Measurements from ENCODE around the gene ADARB2.
"Not testable (repeated sequence)": the region's sequence is repeated elsewhere in the genome, so short reads cannot be mapped to it uniquely, and the experiment has no call there.

The ADARB2 gene

DNA sequence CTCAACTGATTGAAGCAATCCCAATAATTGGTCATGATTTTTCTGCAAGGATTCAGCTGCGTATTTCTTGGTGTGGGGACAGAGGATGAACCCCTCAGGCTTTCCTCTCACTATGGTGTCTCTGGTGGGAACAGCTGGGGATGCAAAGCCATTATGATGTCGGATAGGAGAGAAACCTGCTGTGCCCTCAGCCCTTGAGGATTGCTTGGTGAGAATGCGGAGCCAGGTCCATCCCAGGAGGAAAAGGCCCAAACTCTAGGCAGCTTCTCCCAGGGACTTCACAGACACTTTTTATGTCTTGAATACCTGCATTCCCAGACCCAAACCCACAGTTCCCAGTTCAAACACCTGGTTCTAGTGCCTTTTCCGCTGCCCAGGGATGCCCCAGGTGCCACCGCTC lies 379.2 kb downstream of the ADARB2 start:
- in situ Hi-C loops (cut with MboI; ENCODE audit: low sequenced_read_pairs, unreplicated experiment), result no loop called here
- DNase-seq (ENCODE audit: low spot score), result no peak
- TF ChIP-seq, protein P1, sequence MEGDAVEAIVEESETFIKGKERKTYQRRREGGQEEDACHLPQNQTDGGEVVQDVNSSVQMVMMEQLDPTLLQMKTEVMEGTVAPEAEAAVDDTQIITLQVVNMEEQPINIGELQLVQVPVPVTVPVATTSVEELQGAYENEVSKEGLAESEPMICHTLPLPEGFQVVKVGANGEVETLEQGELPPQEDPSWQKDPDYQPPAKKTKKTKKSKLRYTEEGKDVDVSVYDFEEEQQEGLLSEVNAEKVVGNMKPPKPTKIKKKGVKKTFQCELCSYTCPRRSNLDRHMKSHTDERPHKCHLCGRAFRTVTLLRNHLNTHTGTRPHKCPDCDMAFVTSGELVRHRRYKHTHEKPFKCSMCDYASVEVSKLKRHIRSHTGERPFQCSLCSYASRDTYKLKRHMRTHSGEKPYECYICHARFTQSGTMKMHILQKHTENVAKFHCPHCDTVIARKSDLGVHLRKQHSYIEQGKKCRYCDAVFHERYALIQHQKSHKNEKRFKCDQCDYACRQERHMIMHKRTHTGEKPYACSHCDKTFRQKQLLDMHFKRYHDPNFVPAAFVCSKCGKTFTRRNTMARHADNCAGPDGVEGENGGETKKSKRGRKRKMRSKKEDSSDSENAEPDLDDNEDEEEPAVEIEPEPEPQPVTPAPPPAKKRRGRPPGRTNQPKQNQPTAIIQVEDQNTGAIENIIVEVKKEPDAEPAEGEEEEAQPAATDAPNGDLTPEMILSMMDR (IDR thresholded peaks at IDR 0.05; ENCODE audit: borderline replicate concordance, control extremely low read depth, extremely low read depth, insufficient read depth, missing control alignments), result no peak

DNA sequence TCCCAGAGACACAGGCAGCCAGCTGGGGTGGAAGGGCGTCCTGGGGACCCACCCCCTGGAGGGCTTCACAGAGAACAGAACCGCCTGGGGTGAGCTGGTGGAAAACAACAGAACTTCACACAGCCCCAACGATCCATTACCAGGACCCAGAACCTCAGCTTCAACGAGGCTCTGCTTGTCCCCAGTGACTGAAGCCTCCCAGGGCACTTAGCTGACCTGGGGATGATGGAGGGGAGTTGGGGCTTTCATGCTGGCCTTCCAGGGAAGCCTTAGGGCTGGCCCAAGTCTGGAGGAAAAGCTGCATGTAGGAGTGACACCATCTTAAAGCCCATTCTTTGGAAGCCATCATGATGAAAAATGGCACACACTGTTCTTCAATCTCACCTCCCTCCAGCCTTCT lies 381.0 kb downstream of the ADARB2 start:
- TF ChIP-seq, protein P1 (IDR thresholded peaks at IDR 0.05; ENCODE audit: borderline replicate concordance, control extremely low read depth, extremely low read depth, insufficient read depth, missing control alignments), result no peak
- in situ Hi-C loops (cut with MboI; ENCODE audit: low sequenced_read_pairs, unreplicated experiment), result no loop called here

GRCh38 chr10:1354809-1355710 lies 382.3 kb downstream of the ADARB2 start:
- TF ChIP-seq, protein P1 (IDR thresholded peaks at IDR 0.05; ENCODE audit: borderline replicate concordance, control extremely low read depth, extremely low read depth, insufficient read depth, missing control alignments), result no peak
- no peak for DNase-seq (ENCODE audit: low spot score)
- in situ Hi-C loops (cut with MboI; ENCODE audit: low sequenced_read_pairs, unreplicated experiment), result no loop called here

More for the DNA sequence above, 381.0 kb downstream of the ADARB2 start:
- no peak for DNase-seq (ENCODE audit: low spot score)

DNA sequence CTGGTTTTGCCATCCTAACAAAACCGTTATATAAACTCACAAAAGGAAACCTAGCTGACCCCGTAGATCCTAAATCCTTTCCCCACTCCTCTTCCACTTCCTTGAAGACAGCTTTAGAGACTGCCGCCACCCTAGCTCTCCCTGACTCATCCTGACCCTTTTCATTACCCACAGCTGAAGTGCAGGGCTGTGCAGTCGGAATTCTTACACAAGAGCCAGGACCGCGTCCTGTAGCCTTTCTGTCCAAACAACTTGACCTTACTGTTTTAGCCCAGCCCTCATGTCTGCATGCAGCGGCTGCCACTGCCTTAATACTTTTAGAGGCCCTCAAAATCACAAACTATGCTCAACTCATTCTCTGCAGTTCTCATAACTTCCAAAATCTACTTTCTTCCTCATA lies 385.0 kb downstream of the ADARB2 start:
- DNase-seq (ENCODE audit: low spot score); in situ Hi-C loops (cut with MboI; ENCODE audit: low sequenced_read_pairs, unreplicated experiment): not testable (repeated sequence)

DNA sequence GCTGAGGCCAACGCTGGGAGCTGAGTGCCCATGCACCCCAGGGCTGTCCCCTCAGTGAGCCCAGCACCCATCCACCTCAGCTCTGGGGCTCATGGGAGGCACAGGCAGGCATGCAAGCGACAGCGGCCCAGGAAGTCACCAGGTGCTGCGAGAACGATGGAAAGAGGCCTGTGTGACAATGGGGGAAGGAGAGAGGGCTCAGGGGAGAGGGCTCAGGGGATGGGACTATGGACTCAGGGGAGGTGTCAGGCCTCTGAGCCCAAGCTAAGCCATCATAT lies 388.6 kb downstream of the ADARB2 start:
- in situ Hi-C loops (cut with MboI; ENCODE audit: low sequenced_read_pairs, unreplicated experiment), result no loop called here
- no peak for DNase-seq (ENCODE audit: low spot score)
- TF ChIP-seq, protein P1 (IDR thresholded peaks at IDR 0.05; ENCODE audit: borderline replicate concordance, control extremely low read depth, extremely low read depth, insufficient read depth, missing control alignments), result no peak

DNA sequence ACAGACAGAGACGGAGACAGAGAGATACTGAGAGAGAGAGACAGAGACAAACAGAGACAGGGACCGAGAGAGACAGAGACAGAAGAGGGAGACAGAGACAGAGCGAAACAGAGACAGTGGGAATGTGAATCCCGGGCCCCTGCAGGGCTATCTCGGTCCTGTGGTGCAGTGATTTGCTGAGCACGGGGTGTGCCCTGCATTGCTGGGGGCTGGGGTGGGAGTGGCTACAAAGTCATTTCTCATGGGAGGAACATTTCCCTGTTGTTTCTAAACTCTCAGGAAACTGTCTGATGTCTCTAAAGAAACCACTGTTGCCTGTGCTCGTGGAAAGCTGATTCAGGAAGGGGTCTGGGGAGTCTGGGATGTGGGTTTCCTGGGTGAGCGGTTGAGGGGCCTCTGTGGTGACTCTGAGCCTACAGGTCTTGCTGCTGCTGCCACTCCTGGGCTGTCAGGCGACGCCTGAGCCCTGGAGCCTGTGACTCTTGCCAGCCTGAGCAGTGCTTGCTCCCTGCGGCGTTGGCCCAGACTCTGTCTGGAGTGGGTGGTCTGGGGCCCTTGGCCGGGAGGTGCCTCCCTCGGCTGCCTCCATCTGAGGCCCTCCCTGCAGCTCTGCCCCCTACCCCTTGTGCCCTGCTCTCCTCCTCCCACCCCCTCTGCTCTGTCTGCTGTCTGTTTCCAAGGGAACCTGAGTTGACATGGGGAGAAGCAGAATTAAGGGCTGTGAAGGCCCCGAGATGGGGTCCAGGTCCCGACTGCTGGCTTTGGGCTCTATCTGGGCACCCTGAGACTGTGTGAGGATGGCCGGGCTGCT lies 389.2 kb downstream of the ADARB2 start:
- TF ChIP-seq, protein P1 (IDR thresholded peaks at IDR 0.05; ENCODE audit: borderline replicate concordance, control extremely low read depth, extremely low read depth, insufficient read depth, missing control alignments), result no peak
- DNase-seq (ENCODE audit: low spot score), result no peak
- in situ Hi-C loops (cut with MboI; ENCODE audit: low sequenced_read_pairs, unreplicated experiment), result no loop called here

GRCh38 chr10:1347525-1347924 lies 389.8 kb downstream of the ADARB2 start:
- in situ Hi-C loops (cut with MboI; ENCODE audit: low sequenced_read_pairs, unreplicated experiment), result no loop called here
- TF ChIP-seq, protein P1 (IDR thresholded peaks at IDR 0.05; ENCODE audit: borderline replicate concordance, control extremely low read depth, extremely low read depth, insufficient read depth, missing control alignments), result no peak
- no peak for DNase-seq (ENCODE audit: low spot score)

All from GM13976 (cell line).